HepG2 (cell line): ENCODE measurements around the gene UBL7. TPM values are rescaled to one million over a fixed set of nuclear protein-coding genes. Genes with fewer than 3 reads are reported as not detected.

Source experiments
- AHR ChIP-seq: IDR thresholded peaks from 2 replicates; pipeline ENCODE4 v1.6.1; 2018; ENCODE audit warnings: missing genetic modification reagents, missing compliant biosample characterization
- ARID5B ChIP-seq: IDR thresholded peaks from 2 replicates; pipeline ENCODE4 v1.4.0; 2020; ENCODE audit warnings: mild to moderate bottlenecking, missing genetic modification reagents
- ARNTL ChIP-seq: sonication (generic); formaldehyde crosslinking; IDR thresholded peaks from 2 replicates; pipeline ENCODE4 v1.4.0; 2020; ENCODE audit warnings: mild to moderate bottlenecking, missing genetic modification reagents
- BATF2 ChIP-seq: sonication (generic); formaldehyde crosslinking; IDR thresholded peaks from 2 replicates; pipeline ENCODE4 v1.8.0; 2022; ENCODE audit warnings: mild to moderate bottlenecking, missing genetic modification reagents, moderate library complexity
- CAMTA2 ChIP-seq: sonication (generic); formaldehyde crosslinking; IDR thresholded peaks from 2 replicates; pipeline ENCODE4 v1.4.0; 2020; ENCODE audit warnings: mild to moderate bottlenecking, missing genetic modification reagents, borderline replicate concordance
- CEBPG ChIP-seq: IDR thresholded peaks from 2 replicates; pipeline ENCODE4 v1.6.1; 2016
- GATA4 ChIP-seq: sonication (generic); IDR thresholded peaks from 2 replicates; pipeline ENCODE4 v1.6.1; 2016; ENCODE audit warnings: antibody characterized with exemption, low read depth, borderline replicate concordance
- HIC2 ChIP-seq: sonication (generic); formaldehyde crosslinking; IDR thresholded peaks from 2 replicates; pipeline ENCODE4 v1.9.0; 2022; ENCODE audit warnings: low read depth, missing genetic modification reagents
- JUN ChIP-seq: sonication (generic); formaldehyde crosslinking; IDR thresholded peaks from 2 replicates; pipeline ENCODE4 v1.4.0; 2020; ENCODE audit warnings: mild to moderate bottlenecking, missing genetic modification reagents
- MED13 ChIP-seq: sonication (generic); formaldehyde crosslinking; IDR thresholded peaks from 2 replicates; pipeline ENCODE4 v1.5.0; 2020; ENCODE audit warnings: missing genetic modification reagents
- NR2F6 ChIP-seq, 2 experiments: IDR thresholded peaks; 2 replicates each; pipeline ENCODE4 v1.6.1; 2016; ENCODE audit warnings: antibody characterized with exemption in 1 of 2, mild to moderate bottlenecking in 1 of 2
- SOX13 ChIP-seq, 3 experiments: fragments of 450-650 bp in 1 of 3; sonication (generic) in 1 of 3; formaldehyde crosslinking in 1 of 3; IDR thresholded peaks in 2 of 3; conservative IDR thresholded peaks in 1 of 3; 2 replicates each; pipeline versions ENCODE4 v1.5.0 to v1.6.1; 2016 to 2020; ENCODE audit warnings: antibody characterized with exemption in 1 of 3, mild to moderate bottlenecking in 1 of 3, missing compliant biosample characterization in 1 of 3, missing genetic modification reagents in 1 of 3, moderate library complexity in 1 of 3
- SOX6 ChIP-seq, 2 experiments: fragments of 450-650 bp in 1 of 2; sonication (generic) in 1 of 2; formaldehyde crosslinking in 1 of 2; IDR thresholded peaks; 2 replicates each; pipeline versions ENCODE4 v1.4.0 to v1.6.1; 2017 to 2020; ENCODE audit warnings: antibody characterized with exemption in 1 of 2, mild to moderate bottlenecking in 1 of 2, missing genetic modification reagents in 1 of 2
- TARDBP ChIP-seq: sonication (generic); formaldehyde crosslinking; IDR thresholded peaks from 2 replicates; pipeline ENCODE4 v1.8.0; 2022; ENCODE audit warnings: mild to moderate bottlenecking, missing genetic modification reagents
- ZBTB21 ChIP-seq: sonication (generic); formaldehyde crosslinking; IDR thresholded peaks from 2 replicates; pipeline ENCODE4 v1.4.0; 2020; ENCODE audit warnings: missing genetic modification reagents
- ZBTB43 ChIP-seq: sonication (generic); formaldehyde crosslinking; conservative IDR thresholded peaks from 2 replicates; pipeline ENCODE4 v1.4.0; 2020; ENCODE audit warnings: missing genetic modification reagents
- ZGPAT ChIP-seq: IDR thresholded peaks from 2 replicates; pipeline ENCODE4 v1.6.1; 2016; ENCODE audit warnings: mild to moderate bottlenecking
- ZNF546 ChIP-seq: sonication (generic); formaldehyde crosslinking; conservative IDR thresholded peaks from 2 replicates; pipeline ENCODE4 v1.8.1; 2023; ENCODE audit warnings: mild to moderate bottlenecking, missing genetic modification reagents
- ZNF605 ChIP-seq: sonication (generic); formaldehyde crosslinking; IDR thresholded peaks from 2 replicates; pipeline ENCODE4 v1.8.0; 2022; ENCODE audit warnings: mild to moderate bottlenecking, missing genetic modification reagents
- polyA plus RNA-seq, 8 experiments: library from polyadenylated mRNA; depleted of rRNA in 3 of 8; stranded (reverse) in 7 of 8; unstranded in 1 of 8; fragments of >200 nt; fragmentation: Illumina TruSeq in 4 of 8; extraction: Trizol in 4 of 8; gene quantifications; 2 replicates each; pipeline versions ENCODE4 v1.2.1 to v1.2.3, GENCODE V29; 2011 to 2016; ENCODE audit warnings: low read depth in 4 of 8, missing spikeins in 1 of 8, mixed read lengths in 1 of 8; ENCODE audit not compliant: insufficient read depth in 1 of 8
- total RNA-seq, 5 experiments: library from RNA; depleted of rRNA; stranded (reverse); fragments of >200 nt; fragmentation: Illumina TruSeq; extraction: Trizol; gene quantifications; 2 replicates each; pipeline ENCODE4 v1.2.3, GENCODE V29; 2016; ENCODE audit warnings: low read depth in 1 of 5

UBL7 gene
- total and polyA plus RNA-seq, 2 of the 13 experiments (the other 11 are each of a cell fraction or from before 2014, with no cell fraction given) = 55.0 to 63.5 TPM

GRCh38 chr15:74422652-74423430 lies 38.1 kb downstream of the UBL7 start (continued):
- TF ChIP-seq AHR (no peak), SOX6 (IDR thresholded peaks at IDR 0.05) (no peak), SOX6 (CRISPR knock-in tag; IDR thresholded peaks at IDR 0.05) (peak; percentile 50; the same call in 1 of the 2 replicates), MED13 (CRISPR knock-in tag) (no peak), SOX13 (IDR thresholded peaks at IDR 0.05) (no peak), SOX13 (CRISPR knock-in tag; conservative IDR thresholded peaks at IDR 0.05 in 1 of 2, IDR thresholded peaks at IDR 0.05 in 1 of 2) (peak in 1 of 2 experiments; percentile 36; a peak in 1 of 4 replicates), ZNF605 (CRISPR knock-in tag) (peak; percentile 52; the same call in 1 of the 2 replicates), NR2F6 (IDR thresholded peaks at IDR 0.05) (peak; percentile 31; the same call in 1 of the 2 replicates), NR2F6 (CRISPR knock-in tag; IDR thresholded peaks at IDR 0.05) (peak; percentile 35; the same call in 1 of the 2 replicates), ZBTB43 (0 out of 2 replicates have a peak, but pooled peaks have one; percentile 50), GATA4 (no peak), ZGPAT (peak; percentile 18; the same call in 1 of the 2 replicates), ZNF546 (no peak), HIC2 (CRISPR knock-in tag) (peak; percentile 89), BATF2 (no peak), ZBTB21 (CRISPR knock-in tag) (no peak), TARDBP (peak; percentile 72; the same call in 1 of the 2 replicates), CAMTA2 (CRISPR knock-in tag) (no peak), ARNTL (no peak), ARID5B (peak; percentile 52), JUN (CRISPR knock-in tag) (peak; percentile 47; the same call in 1 of the 2 replicates), CEBPG (CRISPR knock-in tag) (0 out of 2 replicates have a peak, but pooled peaks have one; percentile 26)
